WTC11 (cell line): ENCODE results near the gene PLA2G2E. TPM values are rescaled to one million over a fixed set of nuclear protein-coding genes. Genes with fewer than 3 reads are reported as not detected.

Source experiments
- ATAC-seq: fragments of 200-7000 bp; cut with Tn5 transposase; 2 replicates; pipeline ENCODE4 v1.10.0; 2021; ENCODE audit warnings: mild to moderate bottlenecking, moderate library complexity
- CTCF ChIA-PET: fragments of 300-600 bp; sonication (Branson Sonifier 250); formaldehyde crosslinking; loops from one replicate; lab custom pipeline; 2021; ENCODE audit warnings: antibody characterized with exemption; lab: Charles Lee
- POLR2A ChIA-PET: fragments of 350-600 bp; sonication (Branson Sonifier 250); formaldehyde crosslinking; loops from one replicate; lab custom pipeline; 2021; ENCODE audit warnings: antibody characterized with exemption; lab: Charles Lee
- DNase-seq: peaks from one replicate; pipeline ENCODE4 v3.0.0; 2021; ENCODE audit warnings: low spot score
- H3K27ac Mint-ChIP-seq: 2 replicates; pipeline ENCODE4 v1.8.0; 2021; ENCODE audit warnings: mixed read lengths
- H3K27me3 Mint-ChIP-seq: 2 replicates; pipeline ENCODE4 v1.8.0; 2021; ENCODE audit warnings: low read depth, mild to moderate bottlenecking, moderate library complexity, mixed read lengths
- H3K36me3 Mint-ChIP-seq: 2 replicates; pipeline ENCODE4 v1.8.0; 2021; ENCODE audit warnings: mixed read lengths
- H3K4me1 Mint-ChIP-seq: 2 replicates; pipeline ENCODE4 v1.8.0; 2022; ENCODE audit warnings: mixed read lengths
- H3K4me3 Mint-ChIP-seq: 2 replicates; pipeline ENCODE4 v1.8.0; 2021; ENCODE audit warnings: mild to moderate bottlenecking, moderate library complexity, mixed read lengths
- H3K9me3 Mint-ChIP-seq: 2 replicates; pipeline ENCODE4 v1.8.0; 2021; ENCODE audit warnings: mixed read lengths
- ELF4 ChIP-seq: sonication (generic); formaldehyde crosslinking; IDR thresholded peaks from 2 replicates; pipeline ENCODE4 v1.8.1; 2022; ENCODE audit warnings: low read depth, mild to moderate bottlenecking, moderate library complexity, missing genetic modification reagents
- FOXJ3 ChIP-seq: sonication (generic); formaldehyde crosslinking; IDR thresholded peaks from 2 replicates; pipeline ENCODE4 v1.9.0; 2021; ENCODE audit warnings: missing genetic modification reagents, mild to moderate bottlenecking, borderline replicate concordance
- FOXK1 ChIP-seq: sonication (generic); formaldehyde crosslinking; IDR thresholded peaks from 2 replicates; pipeline ENCODE4 v1.8.0; 2022; ENCODE audit warnings: mild to moderate bottlenecking, moderate library complexity, missing genetic modification reagents
- GABPB1 ChIP-seq: sonication (generic); formaldehyde crosslinking; IDR thresholded peaks from 2 replicates; pipeline ENCODE4 v1.8.1; 2023; ENCODE audit warnings: mild to moderate bottlenecking, missing genetic modification reagents
- NFE2L1 ChIP-seq: sonication (generic); formaldehyde crosslinking; IDR thresholded peaks from 2 replicates; pipeline ENCODE4 v1.8.1; 2023; ENCODE audit warnings: missing genetic modification reagents
- TCF7 ChIP-seq: sonication (generic); formaldehyde crosslinking; IDR thresholded peaks from 2 replicates; pipeline ENCODE4 v1.8.0; 2022; ENCODE audit warnings: mild to moderate bottlenecking, low read depth, missing genetic modification reagents, moderate library complexity
- TP53 ChIP-seq: sonication (generic); formaldehyde crosslinking; IDR thresholded peaks from 2 replicates; pipeline ENCODE4 v1.8.1; 2023; ENCODE audit warnings: mild to moderate bottlenecking, missing genetic modification reagents
- ZNF138 ChIP-seq: sonication (generic); formaldehyde crosslinking; conservative IDR thresholded peaks from 2 replicates; pipeline ENCODE4 v1.8.1; 2022; ENCODE audit warnings: mild to moderate bottlenecking, moderate library complexity, missing genetic modification reagents
- ZNF423 ChIP-seq: fragments of 250-450 bp; sonication (Bioruptor Pico); IDR thresholded peaks from 2 replicates; pipeline ENCODE4 v2.1.2; 2022; ENCODE audit warnings: mild to moderate bottlenecking, moderate library complexity
- total RNA-seq: library from RNA; stranded (reverse); gene quantifications from 3 replicates; pipeline ENCODE4 v1.2.3, GENCODE V29; 2021
- TF ChIP-seq, protein P1 (sequence below): sonication (generic); formaldehyde crosslinking; IDR thresholded peaks from 2 replicates; pipeline ENCODE4 v1.8.0; 2023; ENCODE audit warnings: missing genetic modification reagents, mild to moderate bottlenecking, borderline replicate concordance
- TF ChIP-seq, protein P2 (sequence below): sonication (generic); formaldehyde crosslinking; IDR thresholded peaks from 2 replicates; pipeline ENCODE4 v1.8.1; 2022; ENCODE audit warnings: mild to moderate bottlenecking, moderate library complexity, missing genetic modification reagents
- TF ChIP-seq, protein P3 (sequence below): sonication (generic); formaldehyde crosslinking; IDR thresholded peaks from 2 replicates; pipeline ENCODE4 v1.8.1; 2022; ENCODE audit warnings: low read depth, mild to moderate bottlenecking, moderate library complexity, missing genetic modification reagents, borderline replicate concordance
- TF ChIP-seq, protein P4 (sequence below): sonication (generic); formaldehyde crosslinking; IDR thresholded peaks from 2 replicates; pipeline ENCODE4 v1.8.0; 2022; ENCODE audit warnings: missing genetic modification reagents
- TF ChIP-seq, protein P5 (sequence below): sonication (generic); formaldehyde crosslinking; IDR thresholded peaks from 2 replicates; pipeline ENCODE4 v1.8.1; 2023; ENCODE audit warnings: mild to moderate bottlenecking, missing genetic modification reagents, borderline replicate concordance

Gene PLA2G2E
- total RNA-seq, 1 experiment from 2014 or later = not detected

DNA sequence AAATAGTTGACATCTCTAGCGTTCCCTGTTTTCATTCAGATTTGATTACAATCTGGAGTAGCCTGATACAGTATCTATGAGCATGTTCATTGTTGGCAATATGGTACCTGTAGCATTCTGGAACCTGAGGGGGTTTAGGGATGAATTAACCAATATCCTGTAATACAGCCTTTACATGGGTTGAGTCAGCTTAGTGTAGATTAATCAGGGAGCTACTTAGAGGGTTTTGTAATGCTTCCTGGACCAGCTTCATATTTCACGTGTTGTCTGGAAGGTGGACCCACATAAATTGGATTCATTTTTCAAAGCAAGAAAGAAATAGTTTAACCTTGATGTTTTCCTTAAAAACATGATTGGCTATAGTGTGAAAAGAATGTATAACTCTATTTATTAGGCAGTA, 37.6 kb downstream of the PLA2G2E start (continued):
- TF ChIP-seq, protein P1, sequence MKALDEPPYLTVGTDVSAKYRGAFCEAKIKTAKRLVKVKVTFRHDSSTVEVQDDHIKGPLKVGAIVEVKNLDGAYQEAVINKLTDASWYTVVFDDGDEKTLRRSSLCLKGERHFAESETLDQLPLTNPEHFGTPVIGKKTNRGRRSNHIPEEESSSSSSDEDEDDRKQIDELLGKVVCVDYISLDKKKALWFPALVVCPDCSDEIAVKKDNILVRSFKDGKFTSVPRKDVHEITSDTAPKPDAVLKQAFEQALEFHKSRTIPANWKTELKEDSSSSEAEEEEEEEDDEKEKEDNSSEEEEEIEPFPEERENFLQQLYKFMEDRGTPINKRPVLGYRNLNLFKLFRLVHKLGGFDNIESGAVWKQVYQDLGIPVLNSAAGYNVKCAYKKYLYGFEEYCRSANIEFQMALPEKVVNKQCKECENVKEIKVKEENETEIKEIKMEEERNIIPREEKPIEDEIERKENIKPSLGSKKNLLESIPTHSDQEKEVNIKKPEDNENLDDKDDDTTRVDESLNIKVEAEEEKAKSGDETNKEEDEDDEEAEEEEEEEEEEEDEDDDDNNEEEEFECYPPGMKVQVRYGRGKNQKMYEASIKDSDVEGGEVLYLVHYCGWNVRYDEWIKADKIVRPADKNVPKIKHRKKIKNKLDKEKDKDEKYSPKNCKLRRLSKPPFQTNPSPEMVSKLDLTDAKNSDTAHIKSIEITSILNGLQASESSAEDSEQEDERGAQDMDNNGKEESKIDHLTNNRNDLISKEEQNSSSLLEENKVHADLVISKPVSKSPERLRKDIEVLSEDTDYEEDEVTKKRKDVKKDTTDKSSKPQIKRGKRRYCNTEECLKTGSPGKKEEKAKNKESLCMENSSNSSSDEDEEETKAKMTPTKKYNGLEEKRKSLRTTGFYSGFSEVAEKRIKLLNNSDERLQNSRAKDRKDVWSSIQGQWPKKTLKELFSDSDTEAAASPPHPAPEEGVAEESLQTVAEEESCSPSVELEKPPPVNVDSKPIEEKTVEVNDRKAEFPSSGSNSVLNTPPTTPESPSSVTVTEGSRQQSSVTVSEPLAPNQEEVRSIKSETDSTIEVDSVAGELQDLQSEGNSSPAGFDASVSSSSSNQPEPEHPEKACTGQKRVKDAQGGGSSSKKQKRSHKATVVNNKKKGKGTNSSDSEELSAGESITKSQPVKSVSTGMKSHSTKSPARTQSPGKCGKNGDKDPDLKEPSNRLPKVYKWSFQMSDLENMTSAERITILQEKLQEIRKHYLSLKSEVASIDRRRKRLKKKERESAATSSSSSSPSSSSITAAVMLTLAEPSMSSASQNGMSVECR (CRISPR knock-in tag) = no peak
- TF ChIP-seq GABPB1 (CRISPR knock-in tag) = no peak

DNA sequence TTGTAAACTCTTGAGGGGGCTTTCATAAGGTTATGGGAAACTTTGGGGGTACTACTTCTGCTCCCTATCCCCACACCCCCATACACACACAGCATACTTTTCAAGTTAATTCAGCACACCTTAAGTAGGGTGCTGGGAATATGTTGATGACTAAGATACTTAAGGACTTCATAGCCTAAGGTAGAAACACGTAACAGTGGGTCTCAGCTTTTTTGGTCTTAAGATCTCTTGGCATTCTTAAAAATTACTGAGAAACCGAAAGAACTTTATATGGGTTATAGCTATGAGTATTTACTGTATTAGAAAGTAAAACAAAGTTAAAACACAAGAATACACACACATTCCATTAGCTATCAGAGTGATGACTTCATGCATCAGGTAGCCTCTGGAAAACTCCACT, 39.1 kb downstream of the PLA2G2E start:
- H3K27me3 Mint-ChIP-seq = no peaks in the 10 kb centered on the region; the same call in 1 of the 2 replicates
- TF ChIP-seq NFE2L1 (CRISPR knock-in tag) = no peak
- TF ChIP-seq FOXJ3 (CRISPR knock-in tag) = no peak
- TF ChIP-seq FOXK1 (CRISPR knock-in tag) = no peak
- H3K9me3 Mint-ChIP-seq = peaks cover 5% of the 10 kb centered on the region; the same call in 1 of the 2 replicates
- peaks cover 4% of the 10 kb centered on the region for H3K36me3 Mint-ChIP-seq
- no peak overlapping the region for H3K27ac Mint-ChIP-seq
- H3K4me3 Mint-ChIP-seq = peak overlapping the region; percentile 82; the same call in 1 of the 2 replicates
- ChIA-PET POLR2A (no interaction called here), CTCF (no interaction called here)
- DNase-seq = no peak
- no peak for ATAC-seq
- H3K4me1 Mint-ChIP-seq = peaks cover 24% of the 10 kb centered on the region

DNA sequence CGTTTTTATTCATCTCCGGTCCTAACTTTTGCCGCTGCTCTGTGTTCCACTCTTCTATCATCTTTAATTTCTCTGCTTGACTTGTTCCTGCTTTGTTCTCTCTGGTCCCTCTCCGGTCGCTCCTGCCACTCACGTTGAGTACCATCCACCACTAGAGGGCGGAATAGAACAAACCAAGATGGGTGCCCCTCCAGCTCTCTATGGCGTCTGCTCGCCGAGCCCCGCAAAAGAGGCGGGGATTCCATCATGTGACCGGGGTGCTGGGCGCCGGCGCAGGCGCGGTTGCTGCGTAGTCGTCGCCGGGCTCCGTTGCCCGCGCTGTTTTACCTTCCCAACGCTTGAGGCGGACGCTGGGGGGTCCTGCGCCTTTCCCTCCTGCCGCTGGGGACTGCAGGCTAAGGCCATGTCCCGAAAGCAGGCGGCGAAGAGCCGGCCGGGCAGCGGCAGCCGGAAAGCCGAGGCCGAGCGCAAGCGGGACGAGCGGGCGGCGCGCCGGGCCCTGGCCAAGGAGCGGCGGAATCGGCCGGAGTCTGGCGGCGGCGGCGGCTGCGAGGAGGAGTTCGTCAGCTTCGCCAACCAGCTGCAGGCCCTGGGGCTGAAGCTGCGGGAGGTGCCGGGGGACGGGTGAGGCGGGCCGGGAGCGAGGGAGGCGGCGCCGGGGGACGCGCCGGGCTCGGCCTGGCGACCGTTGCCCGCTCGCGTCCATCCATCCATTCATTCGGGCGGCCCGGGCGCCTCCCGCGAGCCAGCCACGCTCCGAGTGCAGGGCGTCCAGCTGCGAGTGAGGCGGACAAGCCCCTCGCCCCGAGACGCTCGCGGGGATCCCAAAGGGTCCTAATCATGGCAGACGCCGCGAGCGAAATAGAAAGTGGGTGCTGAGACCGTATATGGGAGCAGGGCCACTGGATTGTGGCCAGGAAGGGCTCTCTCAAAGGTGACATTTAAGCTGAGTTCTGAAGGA, 41.0 kb downstream of the PLA2G2E start, which contains the start of gene OTUD3:
Gene OTUD3 (plus strand): TSS at position 285 of the 961 bp plus-strand sequence. CDS start 119 bp downstream, at position 404.
- no peak within 1 kb of the TSS for H3K27ac Mint-ChIP-seq
- peaks cover 22% of the 10 kb centered on the region for H3K4me1 Mint-ChIP-seq
- ChIA-PET CTCF (interaction anchor here (0.6 to 4.5 kb wide), 40 partner anchors 8 to 331 kb away, joined by 3 to 23 read pairs (median 4); no protein-coding TSS in a partner anchor), POLR2A (interaction anchor here (0.6 to 1.0 kb wide), 2 partner anchors 117 to 882 kb away, joined by 3 read pairs; no protein-coding TSS in a partner anchor)
- peaks cover 5% of the 10 kb centered on the region; the same call in 1 of the 2 replicates for H3K9me3 Mint-ChIP-seq
- H3K27me3 Mint-ChIP-seq = no peaks in the 10 kb centered on the region; the same call in 1 of the 2 replicates
- ATAC-seq = peak; percentile 96
- DNase-seq = peak; percentile 94
- peak within 1 kb of the TSS; percentile 82 for H3K4me3 Mint-ChIP-seq
- peaks cover 2% of the 10 kb centered on the region for H3K36me3 Mint-ChIP-seq
- TF ChIP-seq ELF4 (0 out of 2 replicates have a peak, but pooled peaks have one; percentile 42), TP53 (CRISPR knock-in tag) (0 out of 2 replicates have a peak, but pooled peaks have one; percentile 4), TCF7 (peak; percentile 25; the same call in 1 of the 2 replicates), ZNF423 (CRISPR knock-in tag) (peak; percentile 39; the same call in 1 of the 2 replicates), ZNF138 (CRISPR knock-in tag) (no peak)
- TF ChIP-seq, protein P2, sequence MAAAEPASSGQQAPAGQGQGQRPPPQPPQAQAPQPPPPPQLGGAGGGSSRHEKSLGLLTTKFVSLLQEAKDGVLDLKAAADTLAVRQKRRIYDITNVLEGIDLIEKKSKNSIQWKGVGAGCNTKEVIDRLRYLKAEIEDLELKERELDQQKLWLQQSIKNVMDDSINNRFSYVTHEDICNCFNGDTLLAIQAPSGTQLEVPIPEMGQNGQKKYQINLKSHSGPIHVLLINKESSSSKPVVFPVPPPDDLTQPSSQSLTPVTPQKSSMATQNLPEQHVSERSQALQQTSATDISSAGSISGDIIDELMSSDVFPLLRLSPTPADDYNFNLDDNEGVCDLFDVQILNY (CRISPR knock-in tag) = peak; percentile 84
- TF ChIP-seq, protein P3, sequence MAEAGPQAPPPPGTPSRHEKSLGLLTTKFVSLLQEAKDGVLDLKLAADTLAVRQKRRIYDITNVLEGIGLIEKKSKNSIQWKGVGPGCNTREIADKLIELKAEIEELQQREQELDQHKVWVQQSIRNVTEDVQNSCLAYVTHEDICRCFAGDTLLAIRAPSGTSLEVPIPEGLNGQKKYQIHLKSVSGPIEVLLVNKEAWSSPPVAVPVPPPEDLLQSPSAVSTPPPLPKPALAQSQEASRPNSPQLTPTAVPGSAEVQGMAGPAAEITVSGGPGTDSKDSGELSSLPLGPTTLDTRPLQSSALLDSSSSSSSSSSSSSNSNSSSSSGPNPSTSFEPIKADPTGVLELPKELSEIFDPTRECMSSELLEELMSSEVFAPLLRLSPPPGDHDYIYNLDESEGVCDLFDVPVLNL (CRISPR knock-in tag) = peak; percentile 73; the same call in 1 of the 2 replicates
- TF ChIP-seq, protein P4, sequence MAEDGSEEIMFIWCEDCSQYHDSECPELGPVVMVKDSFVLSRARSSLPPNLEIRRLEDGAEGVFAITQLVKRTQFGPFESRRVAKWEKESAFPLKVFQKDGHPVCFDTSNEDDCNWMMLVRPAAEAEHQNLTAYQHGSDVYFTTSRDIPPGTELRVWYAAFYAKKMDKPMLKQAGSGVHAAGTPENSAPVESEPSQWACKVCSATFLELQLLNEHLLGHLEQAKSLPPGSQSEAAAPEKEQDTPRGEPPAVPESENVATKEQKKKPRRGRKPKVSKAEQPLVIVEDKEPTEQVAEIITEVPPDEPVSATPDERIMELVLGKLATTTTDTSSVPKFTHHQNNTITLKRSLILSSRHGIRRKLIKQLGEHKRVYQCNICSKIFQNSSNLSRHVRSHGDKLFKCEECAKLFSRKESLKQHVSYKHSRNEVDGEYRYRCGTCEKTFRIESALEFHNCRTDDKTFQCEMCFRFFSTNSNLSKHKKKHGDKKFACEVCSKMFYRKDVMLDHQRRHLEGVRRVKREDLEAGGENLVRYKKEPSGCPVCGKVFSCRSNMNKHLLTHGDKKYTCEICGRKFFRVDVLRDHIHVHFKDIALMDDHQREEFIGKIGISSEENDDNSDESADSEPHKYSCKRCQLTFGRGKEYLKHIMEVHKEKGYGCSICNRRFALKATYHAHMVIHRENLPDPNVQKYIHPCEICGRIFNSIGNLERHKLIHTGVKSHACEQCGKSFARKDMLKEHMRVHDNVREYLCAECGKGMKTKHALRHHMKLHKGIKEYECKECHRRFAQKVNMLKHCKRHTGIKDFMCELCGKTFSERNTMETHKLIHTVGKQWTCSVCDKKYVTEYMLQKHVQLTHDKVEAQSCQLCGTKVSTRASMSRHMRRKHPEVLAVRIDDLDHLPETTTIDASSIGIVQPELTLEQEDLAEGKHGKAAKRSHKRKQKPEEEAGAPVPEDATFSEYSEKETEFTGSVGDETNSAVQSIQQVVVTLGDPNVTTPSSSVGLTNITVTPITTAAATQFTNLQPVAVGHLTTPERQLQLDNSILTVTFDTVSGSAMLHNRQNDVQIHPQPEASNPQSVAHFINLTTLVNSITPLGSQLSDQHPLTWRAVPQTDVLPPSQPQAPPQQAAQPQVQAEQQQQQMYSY (CRISPR knock-in tag) = 0 out of 2 replicates have a peak, but pooled peaks have one; percentile 24
- TF ChIP-seq, protein P5, sequence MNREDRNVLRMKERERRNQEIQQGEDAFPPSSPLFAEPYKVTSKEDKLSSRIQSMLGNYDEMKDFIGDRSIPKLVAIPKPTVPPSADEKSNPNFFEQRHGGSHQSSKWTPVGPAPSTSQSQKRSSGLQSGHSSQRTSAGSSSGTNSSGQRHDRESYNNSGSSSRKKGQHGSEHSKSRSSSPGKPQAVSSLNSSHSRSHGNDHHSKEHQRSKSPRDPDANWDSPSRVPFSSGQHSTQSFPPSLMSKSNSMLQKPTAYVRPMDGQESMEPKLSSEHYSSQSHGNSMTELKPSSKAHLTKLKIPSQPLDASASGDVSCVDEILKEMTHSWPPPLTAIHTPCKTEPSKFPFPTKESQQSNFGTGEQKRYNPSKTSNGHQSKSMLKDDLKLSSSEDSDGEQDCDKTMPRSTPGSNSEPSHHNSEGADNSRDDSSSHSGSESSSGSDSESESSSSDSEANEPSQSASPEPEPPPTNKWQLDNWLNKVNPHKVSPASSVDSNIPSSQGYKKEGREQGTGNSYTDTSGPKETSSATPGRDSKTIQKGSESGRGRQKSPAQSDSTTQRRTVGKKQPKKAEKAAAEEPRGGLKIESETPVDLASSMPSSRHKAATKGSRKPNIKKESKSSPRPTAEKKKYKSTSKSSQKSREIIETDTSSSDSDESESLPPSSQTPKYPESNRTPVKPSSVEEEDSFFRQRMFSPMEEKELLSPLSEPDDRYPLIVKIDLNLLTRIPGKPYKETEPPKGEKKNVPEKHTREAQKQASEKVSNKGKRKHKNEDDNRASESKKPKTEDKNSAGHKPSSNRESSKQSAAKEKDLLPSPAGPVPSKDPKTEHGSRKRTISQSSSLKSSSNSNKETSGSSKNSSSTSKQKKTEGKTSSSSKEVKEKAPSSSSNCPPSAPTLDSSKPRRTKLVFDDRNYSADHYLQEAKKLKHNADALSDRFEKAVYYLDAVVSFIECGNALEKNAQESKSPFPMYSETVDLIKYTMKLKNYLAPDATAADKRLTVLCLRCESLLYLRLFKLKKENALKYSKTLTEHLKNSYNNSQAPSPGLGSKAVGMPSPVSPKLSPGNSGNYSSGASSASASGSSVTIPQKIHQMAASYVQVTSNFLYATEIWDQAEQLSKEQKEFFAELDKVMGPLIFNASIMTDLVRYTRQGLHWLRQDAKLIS = no peak
